Lower leg skin (tissue), 4 donors: ENCODE data around the gene SPRED1. TPM values are rescaled to one million over a fixed set of nuclear protein-coding genes. Genes with fewer than 3 reads are reported as not detected.

Source experiments
- DNase-seq, 2 donors: peaks; one replicate each; pipeline ENCODE4 v3.0.0-alpha.2; 2019; ENCODE audit warnings: low spot score in 2 of 2
- H3K4me3 ChIP-seq: fragments of 200-600 bp; sonication (generic); 2 replicates; pipeline ENCODE4 v1.5.1; 2017; ENCODE audit warnings: mild to moderate bottlenecking, low read depth; ENCODE audit not compliant: poor library complexity, severe bottlenecking
- POLR2A ChIP-seq, 2 donors: fragments of 450-650 bp; IDR thresholded peaks; one replicate each; pipeline ENCODE4 v1.6.1; 2016 to 2017; ENCODE audit warnings: antibody characterized with exemption in 2 of 2, mild to moderate bottlenecking in 1 of 2, moderate library complexity in 1 of 2
- WGBS, 2 donors: methylation state at CpG; one replicate each; pipeline ENCODE4 v1.1.5; 2018; 5-methylcytosine and 5-hydroxymethylcytosine counted together
- intact Hi-C: fragments of 100-400 bp; cut with DNase I; formaldehyde crosslinking; loops from one replicate; pipeline ENCODE4 v1.15.0; 2023; ENCODE audit warnings: low total_unique reads
- total RNA-seq, 4 donors: library from RNA; depleted of rRNA; stranded (reverse); fragments of >200 nt; gene quantifications; one replicate each; pipeline ENCODE4 v1.1.0, GENCODE V29; 2016
- TF ChIP-seq, protein P1 (sequence below), 3 donors: fragments of 450-650 bp; IDR thresholded peaks; one replicate each; pipeline ENCODE4 v1.5.1; 2016; ENCODE audit warnings: antibody characterized with exemption in 3 of 3, mild to moderate bottlenecking in 3 of 3, moderate library complexity in 2 of 3

SPRED1 gene
- total RNA-seq, 4 donors from 2014 or later, result 8.8 to 14.8 (median 11.5) TPM

DNA sequence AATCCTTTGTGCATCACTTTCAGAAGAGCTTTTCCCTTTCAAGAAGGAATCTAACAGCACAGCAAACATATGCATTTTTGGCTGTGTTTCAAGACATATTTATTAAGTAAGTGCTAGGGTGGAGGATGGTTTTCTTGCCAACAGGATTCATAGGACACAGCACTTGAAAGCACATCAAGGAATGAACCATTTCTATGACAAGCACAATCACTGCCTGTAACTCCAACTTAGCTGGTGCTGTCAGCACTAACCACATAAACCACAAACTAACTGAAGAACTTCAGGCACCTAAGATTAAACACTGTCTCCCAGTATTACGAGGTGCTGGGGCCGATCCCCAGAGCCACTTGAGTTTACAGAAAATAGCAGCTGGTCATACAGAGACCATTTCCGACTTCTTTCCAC, 35.4 kb upstream of the SPRED1 start:
- TF ChIP-seq, protein P1, sequence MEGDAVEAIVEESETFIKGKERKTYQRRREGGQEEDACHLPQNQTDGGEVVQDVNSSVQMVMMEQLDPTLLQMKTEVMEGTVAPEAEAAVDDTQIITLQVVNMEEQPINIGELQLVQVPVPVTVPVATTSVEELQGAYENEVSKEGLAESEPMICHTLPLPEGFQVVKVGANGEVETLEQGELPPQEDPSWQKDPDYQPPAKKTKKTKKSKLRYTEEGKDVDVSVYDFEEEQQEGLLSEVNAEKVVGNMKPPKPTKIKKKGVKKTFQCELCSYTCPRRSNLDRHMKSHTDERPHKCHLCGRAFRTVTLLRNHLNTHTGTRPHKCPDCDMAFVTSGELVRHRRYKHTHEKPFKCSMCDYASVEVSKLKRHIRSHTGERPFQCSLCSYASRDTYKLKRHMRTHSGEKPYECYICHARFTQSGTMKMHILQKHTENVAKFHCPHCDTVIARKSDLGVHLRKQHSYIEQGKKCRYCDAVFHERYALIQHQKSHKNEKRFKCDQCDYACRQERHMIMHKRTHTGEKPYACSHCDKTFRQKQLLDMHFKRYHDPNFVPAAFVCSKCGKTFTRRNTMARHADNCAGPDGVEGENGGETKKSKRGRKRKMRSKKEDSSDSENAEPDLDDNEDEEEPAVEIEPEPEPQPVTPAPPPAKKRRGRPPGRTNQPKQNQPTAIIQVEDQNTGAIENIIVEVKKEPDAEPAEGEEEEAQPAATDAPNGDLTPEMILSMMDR (IDR thresholded peaks at IDR 0.05), result no peak
- no peak for TF ChIP-seq POLR2A (IDR thresholded peaks at IDR 0.05)
- no peak for DNase-seq
- intact Hi-C loops, result no loop called here
- 42 to 55% methylated on average over 3 of the region's 3 CpGs for WGBS, 2 donors
- H3K4me3 ChIP-seq, result no peak overlapping the region

DNA sequence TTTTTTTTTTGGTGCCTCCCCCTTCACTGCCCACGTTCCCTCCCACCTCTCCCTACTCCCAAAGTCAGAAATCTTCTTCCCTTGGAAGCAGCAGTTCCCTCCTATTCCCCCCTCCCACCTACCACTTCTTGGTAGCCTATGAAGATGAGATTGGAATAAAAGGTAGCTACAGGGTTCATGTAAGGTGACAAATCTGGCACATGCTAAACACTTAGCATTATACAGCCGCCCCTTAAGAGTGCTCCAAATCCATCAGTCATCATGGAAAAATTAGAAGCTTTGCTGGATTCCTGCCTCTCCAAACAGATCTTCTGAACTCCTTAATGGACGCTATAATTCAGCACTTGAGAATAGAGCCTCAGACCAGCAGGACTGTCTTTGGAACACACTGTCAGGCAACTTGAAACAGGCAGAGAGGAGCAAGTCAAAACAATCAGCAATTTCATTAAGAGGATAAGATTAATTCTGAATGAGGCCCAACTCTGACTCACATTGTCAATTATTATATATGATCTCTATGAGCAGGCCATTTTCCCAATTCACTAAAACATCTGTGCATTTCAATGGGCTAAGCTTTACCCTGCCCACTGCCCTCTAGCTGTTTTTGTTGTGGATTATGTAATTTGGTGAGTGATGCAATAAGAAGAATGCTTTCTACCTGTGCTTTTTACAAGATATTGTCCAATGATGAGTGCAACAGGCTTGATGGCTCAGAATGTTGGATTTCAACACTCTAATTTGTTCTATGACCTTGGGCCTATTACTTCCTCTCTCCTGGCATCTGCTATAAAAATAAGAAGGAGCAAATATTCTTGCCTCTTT, 34.6 kb upstream of the SPRED1 start:
- intact Hi-C loops, result no loop called here
- no peak overlapping the region for H3K4me3 ChIP-seq
- WGBS, 2 donors, result 36 to 46% methylated on average over 3 of the region's 3 CpGs
- DNase-seq, result no peak
- TF ChIP-seq POLR2A (IDR thresholded peaks at IDR 0.05), result no peak
- TF ChIP-seq, protein P1 (IDR thresholded peaks at IDR 0.05), result no peak

- no peak for DNase-seq
- TF ChIP-seq, protein P1 (IDR thresholded peaks at IDR 0.05), result no peak
- TF ChIP-seq POLR2A (IDR thresholded peaks at IDR 0.05), result no peak
- intact Hi-C loops, result no loop called here
- WGBS, 2 donors, result 73 to 84% methylated on average over 3 of the region's 3 CpGs
- H3K4me3 ChIP-seq, result no peak overlapping the region
Observed at GRCh38 chr15:38220606-38221273, 31.9 kb upstream of the SPRED1 start.

- no peak overlapping the region for H3K4me3 ChIP-seq
- TF ChIP-seq, protein P1 (IDR thresholded peaks at IDR 0.05), result no peak
- no peak for TF ChIP-seq POLR2A (IDR thresholded peaks at IDR 0.05)
- intact Hi-C loops, result no loop called here
- 73 to 76% methylated on average over 2 of the region's 2 CpGs for WGBS, 2 donors
- no peak for DNase-seq
Observed at GRCh38 chr15:38224486-38224885, 28.1 kb upstream of the SPRED1 start.

DNA sequence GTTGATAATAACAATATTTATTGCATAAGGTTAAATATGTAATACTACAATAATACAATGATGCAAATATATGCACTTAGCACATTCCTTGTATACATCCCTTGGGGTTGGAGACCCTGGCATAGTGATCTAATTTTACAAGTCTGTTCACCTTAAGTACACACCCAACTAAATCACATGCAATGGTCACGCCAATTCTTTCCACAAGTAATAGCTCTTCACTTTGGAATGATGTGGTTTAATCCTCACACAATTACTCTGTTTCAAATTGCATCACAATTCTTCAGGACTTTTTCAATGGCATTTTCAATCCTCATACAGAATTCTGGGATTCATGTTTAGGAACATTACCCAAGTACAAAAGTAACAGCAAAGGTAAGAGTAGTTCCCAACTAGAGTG, 27.3 kb upstream of the SPRED1 start:
- TF ChIP-seq, protein P1 (IDR thresholded peaks at IDR 0.05), result no peak
- TF ChIP-seq POLR2A (IDR thresholded peaks at IDR 0.05), result no peak
- 68 to 69% methylated on average over 1 of the region's 1 CpG for WGBS, 2 donors
- H3K4me3 ChIP-seq, result no peak overlapping the region
- DNase-seq, result no peak
- intact Hi-C loops, result no loop called here
